OCI-LY7 (cell line): ENCODE results near the gene ABCA12. TPM values are rescaled to one million over a fixed set of nuclear protein-coding genes. Genes with fewer than 3 reads are reported as not detected.

Experiments
- BruUV-seq: library from RNA; stranded (reverse); fragments of 400-500 nt; replicated peaks from 2 replicates; lab custom pipeline; 2021; lab: Mats Ljungman, UMichigan
- CTCF ChIA-PET: fragments of 300-600 bp; sonication (Branson Sonifier 250); formaldehyde crosslinking; loops from one replicate; lab custom pipeline; 2022; ENCODE audit warnings: antibody characterized with exemption; ENCODE audit not compliant: unreplicated experiment; lab: Charles Lee
- POLR2A ChIA-PET: fragments of 300-600 bp; sonication (Branson Sonifier 250); formaldehyde crosslinking; loops from one replicate; lab custom pipeline; 2022; ENCODE audit warnings: antibody characterized with exemption; lab: Charles Lee
- DNase-seq: peaks from one replicate; pipeline ENCODE4 v3.0.0-alpha.2; 2015; ENCODE audit warnings: low spot score
- H2AFZ ChIP-seq: fragments of 200-600 bp; sonication (generic), shearing (Covaris generic); 2 replicates; pipeline ENCODE4 v1.6.1; 2014; ENCODE audit warnings: mild to moderate bottlenecking, antibody characterized with exemption, low read length, moderate library complexity
- H3K27ac ChIP-seq: fragments of 200-600 bp; sonication (generic); 2 replicates; pipeline ENCODE4 v1.5.1; 2014; ENCODE audit warnings: mixed run types, low read depth, mild to moderate bottlenecking, moderate library complexity, low read length, inconsistent platforms; ENCODE audit not compliant: poor library complexity, severe bottlenecking
- H3K36me3 ChIP-seq: fragments of 200-600 bp; sonication (generic); 2 replicates; pipeline ENCODE4 v1.6.1; 2014; ENCODE audit warnings: mild to moderate bottlenecking, antibody characterized with exemption, low read length, moderate library complexity, mixed read lengths; ENCODE audit not compliant: insufficient read depth
- H3K4me1 ChIP-seq: fragments of 200-600 bp; sonication (generic); 2 replicates; pipeline ENCODE4 v1.5.1; 2014; ENCODE audit warnings: mild to moderate bottlenecking, low read length; ENCODE audit not compliant: insufficient read depth, poor library complexity, severe bottlenecking
- H3K4me2 ChIP-seq: fragments of 200-600 bp; sonication (generic); 2 replicates; pipeline ENCODE4 v1.6.1; 2014; ENCODE audit warnings: mild to moderate bottlenecking, low read length
- H3K4me3 ChIP-seq: fragments of 200-600 bp; sonication (generic); 2 replicates; pipeline ENCODE4 v1.5.1; 2014; ENCODE audit warnings: mild to moderate bottlenecking, low read depth, low read length; ENCODE audit not compliant: poor library complexity, severe bottlenecking
- H3K79me2 ChIP-seq: fragments of 200-600 bp; sonication (generic); 2 replicates; pipeline ENCODE4 v1.6.1; 2016; ENCODE audit warnings: low read depth, mild to moderate bottlenecking, low read length, moderate library complexity, mixed read lengths; ENCODE audit not compliant: insufficient read depth
- H3K9me2 ChIP-seq: fragments of 200-600 bp; sonication (generic); 2 replicates; pipeline ENCODE4 v1.6.1; 2016; ENCODE audit warnings: mild to moderate bottlenecking, low read length, mixed read lengths; ENCODE audit not compliant: insufficient read depth
- H3K9me3 ChIP-seq: fragments of 200-600 bp; sonication (generic); 2 replicates; pipeline ENCODE4 v1.6.1; 2014; ENCODE audit warnings: mild to moderate bottlenecking, mixed run types, low read length, mixed read lengths
- H4K20me1 ChIP-seq: fragments of 200-600 bp; sonication (generic); 2 replicates; pipeline ENCODE4 v1.6.1; 2014; ENCODE audit warnings: mild to moderate bottlenecking, antibody characterized with exemption, low read length, moderate library complexity, mixed read lengths; ENCODE audit not compliant: insufficient read depth
- CTCF ChIP-seq: fragments of 200-600 bp; sonication (generic); conservative IDR thresholded peaks from 2 replicates; pipeline ENCODE4 v1.5.1; 2014; ENCODE audit warnings: mild to moderate bottlenecking, antibody characterized with exemption, low read length, moderate library complexity, mixed read lengths
- EZH2phosphoT487 ChIP-seq: fragments of 200-600 bp; sonication (generic); IDR thresholded peaks from 2 replicates; pipeline ENCODE4 v1.6.1; 2018; ENCODE audit warnings: low read depth, borderline replicate concordance, mild to moderate bottlenecking, mixed run types, antibody characterized with exemption, low read length, moderate library complexity, mixed read lengths
- intact Hi-C: fragments of 100-400 bp; cut with micrococcal nuclease; formaldehyde crosslinking; loops from one replicate; pipeline ENCODE4 v1.10.0; 2022; ENCODE audit not compliant: unreplicated experiment
- total RNA-seq, 2 experiments: library from RNA; depleted of rRNA in 1 of 2; stranded (reverse); fragments of >200 nt in 1 of 2; shearing (Covaris generic) in 1 of 2; gene quantifications; 2 replicates each; pipeline ENCODE4 v1.2.3, GENCODE V29; 2014 to 2022

The ABCA12 gene
- total RNA-seq, 2 experiments from 2014 or later: not detected

- H3K4me1 ChIP-seq: no peaks in the 10 kb centered on the region
- no peak for DNase-seq
- intact Hi-C loops: no loop called here
- POLR2A ChIA-PET: interaction anchor here (0.7 kb wide), 2 partner anchors 8 to 26 kb away, joined by 3 read pairs; no protein-coding TSS in a partner anchor
- no peak overlapping the region for H3K4me2 ChIP-seq
- no peaks in the 10 kb centered on the region for H4K20me1 ChIP-seq
- no peak overlapping the region for H2AFZ ChIP-seq
- no peaks in the 10 kb centered on the region for H3K79me2 ChIP-seq
- no peaks in the 10 kb centered on the region for H3K9me3 ChIP-seq
- H3K4me3 ChIP-seq: no peak overlapping the region
- CTCF ChIA-PET: no interaction called here
- no peak for TF ChIP-seq EZH2phosphoT487
- TF ChIP-seq CTCF: no peak
- H3K9me2 ChIP-seq: no peaks in the 10 kb centered on the region
- H3K27ac ChIP-seq: no peak overlapping the region
- BruUV-seq: no TSS peak
- H3K36me3 ChIP-seq: no peaks in the 10 kb centered on the region
Observed at GRCh38 chr2:215010390-215010789, 128.0 kb downstream of the ABCA12 start.

GRCh38 chr2:215003001-215003400 is 135.4 kb downstream of the ABCA12 start:
- H3K79me2 ChIP-seq: no peaks in the 10 kb centered on the region
- H3K27ac ChIP-seq: no peak overlapping the region
- H3K4me3 ChIP-seq: no peak overlapping the region
- ChIA-PET POLR2A (no interaction called here), CTCF (no interaction called here)
- H3K36me3 ChIP-seq: no peaks in the 10 kb centered on the region
- peak overlapping the region; percentile 67; the same call in 1 of the 2 replicates for H2AFZ ChIP-seq
- no peak for DNase-seq
- peak overlapping the region; percentile 47 for H3K4me2 ChIP-seq
- H4K20me1 ChIP-seq: no peaks in the 10 kb centered on the region
- TF ChIP-seq CTCF (no peak), EZH2phosphoT487 (no peak)
- H3K9me3 ChIP-seq: no peaks in the 10 kb centered on the region
- intact Hi-C loops: loop anchor here (5.0 to 10.0 kb wide), 3 partner anchors 196 to 1748 kb away; partner anchors contain the start of gene BARD1
- peaks cover 14% of the 10 kb centered on the region for H3K4me1 ChIP-seq
- no TSS peak for BruUV-seq
- no peaks in the 10 kb centered on the region for H3K9me2 ChIP-seq

DNA sequence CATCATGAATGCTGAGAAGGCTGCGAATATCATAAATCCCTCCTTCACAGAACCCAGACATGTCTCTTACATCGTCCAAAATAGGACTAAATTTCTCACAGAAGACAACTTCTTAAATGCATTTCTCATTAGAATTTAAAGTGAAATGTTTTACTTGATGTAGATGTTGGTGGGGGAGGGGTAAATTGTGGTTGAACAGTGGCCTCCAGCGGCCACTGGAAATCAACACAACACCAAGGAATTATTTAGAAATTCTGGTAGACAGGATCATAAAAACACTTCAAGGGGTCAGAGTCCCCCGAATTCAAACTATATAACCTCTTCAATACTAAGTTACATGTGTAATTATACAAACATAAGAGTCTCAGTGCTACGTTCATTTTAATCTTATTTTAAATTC is 135.9 kb downstream of the ABCA12 start:
- Histone ChIP-seq H4K20me1 (no peaks in the 10 kb centered on the region), H3K4me1 (peaks cover 14% of the 10 kb centered on the region), H3K4me3 (no peak overlapping the region), H2AFZ (peak overlapping the region; percentile 67; the same call in 1 of the 2 replicates), H3K4me2 (peak overlapping the region; percentile 47), H3K9me3 (no peaks in the 10 kb centered on the region), H3K27ac (no peak overlapping the region), H3K36me3 (no peaks in the 10 kb centered on the region), H3K9me2 (no peaks in the 10 kb centered on the region), H3K79me2 (no peaks in the 10 kb centered on the region)
- no TSS peak for BruUV-seq
- TF ChIP-seq EZH2phosphoT487 (no peak), CTCF (peak; percentile 91)
- intact Hi-C loops: loop anchor here (5.0 to 10.0 kb wide), 3 partner anchors 195 to 1748 kb away; partner anchors contain the start of gene BARD1
- POLR2A ChIA-PET: interaction anchor here (0.6 kb wide), 1 partner anchor 263 kb away, joined by 3 read pairs; no protein-coding TSS in a partner anchor
- peak; percentile 74 for DNase-seq
- CTCF ChIA-PET: no interaction called here
